ENCODE data around the gene FBXL4.

The FBXL4 gene

DNA sequence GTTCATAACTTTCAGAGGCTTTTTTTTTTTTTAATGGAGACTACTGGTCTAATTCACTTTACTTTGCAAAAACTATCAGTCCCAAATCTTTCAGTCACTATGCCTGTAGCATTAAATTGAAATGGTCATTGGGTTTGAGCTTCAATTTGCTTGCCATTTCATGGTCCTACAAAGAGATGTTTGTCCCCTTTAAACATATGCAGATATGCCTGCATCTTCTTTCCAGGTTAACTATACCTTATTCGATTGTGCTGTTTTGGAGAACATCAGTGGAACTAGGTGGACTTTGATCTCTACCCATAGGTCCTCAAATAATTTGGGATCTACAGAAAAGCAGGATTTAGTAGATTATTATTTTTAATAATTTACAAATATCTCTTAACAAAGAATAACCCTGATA lies 108.8 kb downstream of the FBXL4 start:
- peak; percentile 21 for DNase-seq (ENCODE audit: low spot score)

- peak; percentile 58 for DNase-seq (ENCODE audit: low spot score)
Observed at GRCh38 chr6:98838032-98838431, 109.7 kb downstream of the FBXL4 start.

GRCh38 chr6:98836962-98837944 lies 110.5 kb downstream of the FBXL4 start:
- DNase-seq (ENCODE audit: low spot score), result peak; percentile 51

GRCh38 chr6:98836025-98836961 lies 111.5 kb downstream of the FBXL4 start:
- DNase-seq (ENCODE audit: low spot score), result peak; percentile 75

DNA sequence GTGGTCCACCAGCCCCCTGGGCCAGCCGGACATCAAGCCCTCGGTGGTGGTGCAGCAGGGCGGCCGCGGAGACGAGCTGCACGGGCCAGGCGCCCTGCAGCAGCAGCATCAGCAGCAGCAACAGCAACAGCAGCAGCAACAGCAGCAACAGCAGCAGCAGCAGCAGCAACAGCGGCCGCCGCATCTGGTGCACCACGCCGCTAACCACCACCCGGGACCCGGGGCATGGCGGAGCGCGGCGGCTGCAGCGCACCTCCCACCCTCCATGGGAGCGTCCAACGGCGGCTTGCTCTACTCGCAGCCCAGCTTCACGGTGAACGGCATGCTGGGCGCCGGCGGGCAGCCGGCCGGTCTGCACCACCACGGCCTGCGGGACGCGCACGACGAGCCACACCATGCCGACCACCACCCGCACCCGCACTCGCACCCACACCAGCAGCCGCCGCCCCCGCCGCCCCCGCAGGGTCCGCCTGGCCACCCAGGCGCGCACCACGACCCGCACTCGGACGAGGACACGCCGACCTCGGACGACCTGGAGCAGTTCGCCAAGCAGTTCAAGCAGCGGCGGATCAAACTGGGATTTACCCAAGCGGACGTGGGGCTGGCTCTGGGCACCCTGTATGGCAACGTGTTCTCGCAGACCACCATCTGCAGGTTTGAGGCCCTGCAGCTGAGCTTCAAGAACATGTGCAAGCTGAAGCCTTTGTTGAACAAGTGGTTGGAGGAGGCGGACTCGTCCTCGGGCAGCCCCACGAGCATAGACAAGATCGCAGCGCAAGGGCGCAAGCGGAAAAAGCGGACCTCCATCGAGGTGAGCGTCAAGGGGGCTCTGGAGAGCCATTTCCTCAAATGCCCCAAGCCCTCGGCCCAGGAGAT lies 112.4 kb downstream of the FBXL4 start:
- peak; percentile 52 for DNase-seq (ENCODE audit: low spot score)

- peak; percentile 98 for DNase-seq (ENCODE audit: low spot score)
Observed at GRCh38 chr6:98834060-98835031, 113.4 kb downstream of the FBXL4 start, which contains the start of gene POU3F2. POU3F2 (plus strand) TSS chr6:98834574; CDS start chr6:98834874, 300 bp downstream.

- DNase-seq (ENCODE audit: low spot score), result peak; percentile 84
Observed at GRCh38 chr6:98833307-98834059, 114.3 kb downstream of the FBXL4 start.

GRCh38 chr6:98833057-98833306 lies 114.8 kb downstream of the FBXL4 start:
- no peak for DNase-seq (ENCODE audit: low spot score)

DNA sequence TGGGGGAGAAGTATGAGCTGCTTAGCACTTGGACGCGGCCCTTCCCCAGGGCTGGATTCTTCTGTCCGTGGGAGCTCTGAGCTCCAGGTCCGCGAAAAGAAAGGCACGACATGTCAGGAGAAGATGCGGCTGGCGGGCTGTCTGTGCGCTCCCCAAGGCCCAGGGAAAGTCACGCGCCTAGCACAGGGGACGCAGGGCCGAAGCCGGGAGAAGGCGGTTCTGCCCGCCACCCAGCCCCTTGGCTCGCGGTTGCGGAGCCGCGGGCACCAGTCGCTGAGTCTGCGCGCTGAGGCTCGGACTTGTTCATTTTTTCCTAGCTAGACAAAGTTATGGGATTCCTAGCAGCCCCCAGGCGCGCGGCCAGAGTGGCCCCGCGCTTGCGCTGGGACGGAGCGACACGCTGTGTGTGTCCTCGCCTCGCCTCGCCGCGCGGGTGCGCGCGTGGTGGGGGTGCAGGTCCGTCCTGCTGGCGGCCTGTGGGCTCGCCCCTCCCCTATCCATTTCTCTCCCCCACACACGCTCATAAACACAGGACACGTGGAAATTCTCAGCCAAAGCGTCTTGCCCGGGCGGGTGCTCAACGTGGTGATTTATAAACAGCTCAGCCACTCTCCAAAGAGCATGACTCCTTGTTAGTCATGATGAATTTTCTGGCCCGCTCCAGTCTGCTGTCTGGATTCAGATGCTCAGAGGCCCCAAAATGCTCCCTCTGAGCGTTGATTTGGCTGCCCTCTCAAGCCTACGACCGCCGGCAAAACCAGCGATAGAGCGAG lies 115.3 kb downstream of the FBXL4 start:
- peak; percentile 87 for DNase-seq (ENCODE audit: low spot score)

DNA sequence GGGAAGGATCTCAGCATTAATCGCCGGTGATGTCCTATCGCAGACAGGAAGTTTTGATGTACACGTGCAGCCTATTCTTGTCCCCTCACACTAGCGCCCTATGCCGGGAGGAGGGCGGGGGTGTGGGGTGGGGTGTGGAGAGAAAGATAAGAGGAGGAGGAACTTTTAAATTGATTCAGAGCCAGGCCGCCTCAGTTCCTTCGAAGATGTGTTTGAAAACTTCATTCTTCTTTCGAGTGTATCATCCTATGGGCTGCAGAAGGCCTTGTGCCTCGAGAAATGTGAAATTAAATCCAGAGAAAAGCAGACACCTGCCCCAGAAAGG lies 115.8 kb downstream of the FBXL4 start:
- DNase-seq (ENCODE audit: low spot score), result no peak

DNA sequence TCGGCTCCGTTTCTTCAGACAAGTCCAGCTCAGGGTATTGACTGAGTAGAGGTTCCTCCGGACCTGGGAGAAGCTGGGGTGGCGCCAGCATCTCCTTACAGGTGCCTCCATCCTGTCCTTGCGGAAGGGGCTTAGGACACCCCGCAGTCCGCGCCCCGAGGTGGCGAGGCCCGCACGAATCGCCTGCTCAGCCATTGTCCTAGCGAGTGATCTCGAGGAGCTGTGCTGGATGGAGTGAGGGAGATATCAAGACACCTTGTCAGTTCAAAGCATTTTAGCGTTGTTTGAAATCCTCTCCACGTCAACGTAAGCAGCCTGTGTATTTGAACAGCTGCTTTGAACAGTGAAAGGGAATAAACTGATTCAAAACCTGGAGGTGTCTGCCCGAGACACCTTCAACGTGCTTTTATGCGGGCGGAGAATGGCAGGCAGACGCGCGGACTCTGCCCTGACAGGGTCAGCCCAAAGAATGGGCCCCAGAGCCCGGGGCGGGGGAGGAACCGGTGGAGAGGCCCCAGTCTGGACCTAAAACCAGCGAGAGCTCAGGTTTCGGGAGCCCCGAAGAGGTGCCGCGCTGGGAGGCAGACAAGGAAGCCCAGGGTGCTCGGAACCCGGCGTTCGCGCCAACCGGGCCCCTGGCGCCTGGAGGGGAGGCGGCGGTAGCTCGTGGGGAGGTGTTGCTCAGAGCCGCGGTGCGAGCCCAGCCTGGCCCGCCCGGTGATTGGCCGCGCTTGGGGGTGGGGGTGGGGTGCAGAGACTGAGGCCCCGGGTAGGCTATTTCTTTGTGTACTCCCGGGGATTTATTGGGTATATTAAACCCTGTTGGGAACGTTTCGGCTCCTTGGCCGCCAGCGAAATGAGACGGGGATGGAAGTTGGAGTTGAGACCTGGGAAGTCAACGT lies 116.4 kb downstream of the FBXL4 start:
- DNase-seq (ENCODE audit: low spot score), result peak; percentile 56

GRCh38 chr6:98830146-98830545 lies 117.6 kb downstream of the FBXL4 start:
- no peak for DNase-seq (ENCODE audit: low spot score)

DNA sequence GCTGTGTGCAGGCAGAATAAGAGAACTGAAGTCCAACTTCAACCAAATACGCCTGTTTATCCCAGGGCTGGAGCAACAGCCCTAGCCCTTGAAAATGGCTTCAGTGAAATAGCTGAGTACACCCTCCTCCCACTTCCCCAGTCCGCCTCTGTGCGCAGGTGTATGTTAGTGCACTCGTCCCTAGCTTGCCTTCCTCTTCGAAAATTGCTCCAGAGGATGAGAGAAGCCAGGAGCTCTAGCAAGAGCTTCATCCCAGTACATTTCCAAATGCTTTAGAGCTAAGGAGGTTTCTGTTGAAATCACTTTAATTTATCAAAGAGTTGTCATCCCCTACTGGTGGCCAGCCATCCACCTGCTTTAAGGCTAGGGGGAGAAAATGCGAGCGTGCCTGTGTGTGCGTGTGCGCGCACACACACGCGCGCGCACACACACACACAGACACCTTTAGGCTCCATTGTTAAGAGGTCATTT lies 118.8 kb downstream of the FBXL4 start:
- DNase-seq (ENCODE audit: low spot score), result peak; percentile 24

- peak; percentile 29 for DNase-seq (ENCODE audit: low spot score)
Observed at GRCh38 chr6:98828211-98828788, 119.4 kb downstream of the FBXL4 start.

DNA sequence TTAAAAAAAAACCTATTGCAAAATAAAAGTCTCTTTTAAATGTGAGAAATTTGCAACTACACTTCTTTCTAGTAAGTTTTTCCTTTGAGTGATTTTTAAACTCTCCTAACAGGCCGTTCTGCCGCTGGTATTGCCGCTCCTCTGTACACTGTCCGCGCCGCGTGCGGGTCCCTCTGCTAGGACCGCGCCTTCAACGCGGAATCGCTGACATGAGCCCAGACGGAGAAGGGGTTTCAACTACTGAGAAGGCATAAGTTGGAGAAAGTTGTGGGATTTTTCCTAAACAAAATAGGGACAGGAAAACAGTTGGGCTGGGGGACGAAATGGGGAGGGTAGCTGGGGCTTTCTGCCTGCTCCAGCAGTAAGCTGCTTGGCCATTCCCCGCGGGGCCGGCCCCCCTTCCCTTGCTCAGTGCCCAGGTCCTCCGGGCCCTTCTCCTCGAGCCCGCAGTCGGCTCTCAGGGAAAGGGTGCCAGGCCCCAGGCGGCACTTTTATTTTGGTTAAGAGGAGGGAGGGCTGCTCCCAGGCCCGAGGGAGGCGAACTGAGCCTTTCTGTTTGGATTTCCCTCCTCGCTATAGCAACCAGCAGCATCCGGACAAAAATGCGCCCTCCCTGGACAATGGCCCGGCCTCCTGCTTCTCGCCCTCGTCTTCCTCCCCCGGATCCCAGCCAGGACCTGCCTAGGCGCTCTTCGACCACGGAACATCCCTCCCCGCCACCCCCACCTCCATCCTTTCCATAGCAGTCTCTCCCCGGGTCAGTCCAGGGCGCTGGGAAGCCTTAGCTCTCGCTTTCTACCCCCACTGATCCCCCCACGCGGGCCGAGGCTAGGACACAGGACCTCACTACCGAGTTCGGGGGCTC lies 120.2 kb downstream of the FBXL4 start:
- peak; percentile 85 for DNase-seq (ENCODE audit: low spot score)

DNA sequence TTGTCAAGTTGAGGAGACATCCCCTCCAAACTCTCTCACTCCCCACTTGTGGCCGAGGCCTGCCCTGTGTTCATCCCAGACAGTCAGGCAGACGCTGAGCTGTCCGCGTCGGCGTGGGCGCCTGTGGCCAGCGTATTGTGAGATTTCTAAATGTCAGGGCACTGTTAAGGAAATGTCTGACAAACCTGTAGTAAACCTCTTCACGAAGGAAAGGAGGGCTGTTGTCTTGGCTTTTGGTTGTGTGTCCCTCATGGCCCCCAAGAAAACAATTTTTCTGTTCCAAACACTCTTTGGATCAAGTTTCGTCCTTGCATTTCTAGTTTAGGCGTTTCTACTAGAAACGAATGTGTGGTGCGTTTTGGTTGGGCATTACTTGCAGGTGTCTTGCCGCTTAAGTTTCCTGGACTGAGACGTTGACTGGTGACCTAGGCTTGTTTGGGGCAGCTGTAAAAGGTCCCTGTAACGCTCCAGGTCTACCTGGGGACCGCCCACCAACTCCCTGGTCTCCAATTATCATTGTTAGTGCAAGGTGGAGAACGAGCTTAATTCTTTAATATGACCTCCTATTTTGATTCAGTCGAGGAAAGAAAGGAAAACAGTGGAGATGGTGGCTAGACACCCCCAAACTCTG lies 122.0 kb downstream of the FBXL4 start:
- no peak for DNase-seq (ENCODE audit: low spot score)

Data from globus pallidus (tissue), 1 donor.